Activated CD4-positive, alpha-beta memory T cell treated with anti-CD3 and anti-CD28 coated beads for 36 hours (primary cell): ENCODE measurements around the gene MDM2. TPM values are rescaled to one million over a fixed set of nuclear protein-coding genes. Genes with fewer than 3 reads are reported as not detected.

Experiments
- CTCF ChIA-PET: fragments of 350-600 bp; sonication (Branson Sonifier 250); formaldehyde crosslinking; loops from one replicate; lab custom pipeline; 2021; ENCODE audit warnings: antibody characterized with exemption, inconsistent platforms; lab: Charles Lee
- POLR2A ChIA-PET: fragments of 350-600 bp; sonication (Branson Sonifier 250); formaldehyde crosslinking; loops from one replicate; lab custom pipeline; 2021; ENCODE audit warnings: antibody characterized with exemption; lab: Charles Lee
- DNase-seq: peaks from one replicate; pipeline ENCODE4 v3.0.0-alpha.2; 2020
- H3K27ac Mint-ChIP-seq: one replicate; pipeline ENCODE4 v1.8.0; 2021; ENCODE audit warnings: mixed read lengths
- H3K27me3 Mint-ChIP-seq: one replicate; pipeline ENCODE4 v1.8.0; 2021; ENCODE audit warnings: mixed read lengths
- H3K36me3 Mint-ChIP-seq: one replicate; pipeline ENCODE4 v1.8.0; 2021; ENCODE audit warnings: mixed read lengths
- H3K4me1 Mint-ChIP-seq: one replicate; pipeline ENCODE4 v1.8.0; 2021; ENCODE audit warnings: low read depth, mixed read lengths
- H3K4me3 Mint-ChIP-seq: one replicate; pipeline ENCODE4 v1.8.0; 2021; ENCODE audit warnings: mild to moderate bottlenecking, mixed read lengths
- H3K9me3 Mint-ChIP-seq: one replicate; pipeline ENCODE4 v1.8.0; 2021; ENCODE audit warnings: mixed read lengths
- intact Hi-C: fragments of 100-400 bp; cut with micrococcal nuclease; formaldehyde crosslinking; loops from one replicate; pipeline ENCODE4 v1.15.1; 2023
- total RNA-seq, 2 experiments: library from RNA; stranded (reverse); gene quantifications; one replicate each; pipeline ENCODE4 v1.2.3, GENCODE V29; 2021

The MDM2 gene
- total RNA-seq, 2 experiments from 2014 or later: 125 to 136 TPM

DNA sequence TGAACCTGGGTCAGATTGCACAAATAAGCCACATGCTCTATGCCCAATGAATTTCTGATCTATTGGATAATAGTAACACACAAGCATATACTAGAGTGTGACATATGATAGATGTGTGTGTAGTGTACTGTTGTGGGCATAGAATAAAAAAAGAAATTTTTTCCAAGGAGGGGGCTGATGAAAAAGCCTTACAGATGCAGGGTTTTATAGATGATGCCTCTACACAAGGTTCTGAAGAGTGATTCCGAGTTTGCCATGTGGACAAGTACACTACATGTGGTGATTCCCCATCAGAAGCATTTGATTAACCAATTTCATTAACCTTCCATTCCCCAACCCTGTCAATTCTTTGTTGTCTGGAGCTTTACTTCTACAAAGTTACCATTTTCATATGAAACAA is 79.7 kb downstream of the MDM2 start:
- H3K4me1 Mint-ChIP-seq: peaks cover 29% of the 10 kb centered on the region
- no peaks in the 10 kb centered on the region for H3K9me3 Mint-ChIP-seq
- no peak for DNase-seq
- no peak overlapping the region for H3K4me3 Mint-ChIP-seq
- CTCF ChIA-PET: no interaction called here
- intact Hi-C loops: loop anchor here (2.0 kb wide), 1 partner anchor 71 kb away; no protein-coding TSS in a partner anchor
- POLR2A ChIA-PET: no interaction called here
- H3K27ac Mint-ChIP-seq: no peak overlapping the region
- H3K27me3 Mint-ChIP-seq: peaks cover 3% of the 10 kb centered on the region
- peaks cover 10% of the 10 kb centered on the region for H3K36me3 Mint-ChIP-seq

DNA sequence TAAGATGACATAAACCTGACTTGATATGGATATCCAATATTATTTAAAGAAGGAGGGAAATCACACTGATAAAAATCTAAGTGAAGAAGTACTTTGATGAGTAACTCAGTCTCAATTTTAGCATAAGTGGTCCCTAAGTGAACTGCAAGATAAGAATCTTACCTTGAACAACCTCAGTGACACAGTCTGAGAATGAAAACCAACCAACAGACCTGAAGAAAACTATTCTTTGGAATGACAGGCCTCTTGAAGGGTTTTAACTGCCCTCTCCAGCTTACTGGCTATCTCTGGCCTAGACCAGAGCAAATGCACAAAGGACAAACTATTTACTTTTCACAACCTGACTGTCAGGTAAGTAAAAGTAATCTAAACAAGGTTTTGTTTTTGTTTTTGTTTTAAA is 80.3 kb downstream of the MDM2 start:
- intact Hi-C loops: loop anchor here (2.0 kb wide), 1 partner anchor 71 kb away; no protein-coding TSS in a partner anchor
- DNase-seq: no peak
- CTCF ChIA-PET: no interaction called here
- H3K9me3 Mint-ChIP-seq: no peaks in the 10 kb centered on the region
- peaks cover 3% of the 10 kb centered on the region for H3K27me3 Mint-ChIP-seq
- H3K4me1 Mint-ChIP-seq: peaks cover 29% of the 10 kb centered on the region
- H3K27ac Mint-ChIP-seq: no peak overlapping the region
- no peak overlapping the region for H3K4me3 Mint-ChIP-seq
- POLR2A ChIA-PET: no interaction called here
- peaks cover 5% of the 10 kb centered on the region for H3K36me3 Mint-ChIP-seq

- intact Hi-C loops: no loop called here
- H3K9me3 Mint-ChIP-seq: no peaks in the 10 kb centered on the region
- DNase-seq: no peak
- ChIA-PET CTCF (interaction anchor here (0.6 kb wide), 1 partner anchor 177 kb away, joined by 3 read pairs; no protein-coding TSS in a partner anchor), POLR2A (no interaction called here)
- H3K27me3 Mint-ChIP-seq: peaks cover 1% of the 10 kb centered on the region
- no peak overlapping the region for H3K27ac Mint-ChIP-seq
- peaks cover 36% of the 10 kb centered on the region for H3K4me1 Mint-ChIP-seq
- H3K4me3 Mint-ChIP-seq: no peak overlapping the region
- no peaks in the 10 kb centered on the region for H3K36me3 Mint-ChIP-seq
Observed at GRCh38 chr12:68890701-68891113, 82.7 kb downstream of the MDM2 start.

GRCh38 chr12:68891141-68891540 is 83.2 kb downstream of the MDM2 start:
- Mint-ChIP-seq H3K4me3 (no peak overlapping the region), H3K9me3 (no peaks in the 10 kb centered on the region), H3K4me1 (peaks cover 38% of the 10 kb centered on the region), H3K36me3 (no peaks in the 10 kb centered on the region), H3K27ac (no peak overlapping the region), H3K27me3 (peaks cover 1% of the 10 kb centered on the region)
- POLR2A ChIA-PET: no interaction called here
- DNase-seq: no peak
- CTCF ChIA-PET: interaction anchor here (1.0 kb wide), 1 partner anchor 179 kb away, joined by 3 read pairs; no protein-coding TSS in a partner anchor
- intact Hi-C loops: no loop called here

DNA sequence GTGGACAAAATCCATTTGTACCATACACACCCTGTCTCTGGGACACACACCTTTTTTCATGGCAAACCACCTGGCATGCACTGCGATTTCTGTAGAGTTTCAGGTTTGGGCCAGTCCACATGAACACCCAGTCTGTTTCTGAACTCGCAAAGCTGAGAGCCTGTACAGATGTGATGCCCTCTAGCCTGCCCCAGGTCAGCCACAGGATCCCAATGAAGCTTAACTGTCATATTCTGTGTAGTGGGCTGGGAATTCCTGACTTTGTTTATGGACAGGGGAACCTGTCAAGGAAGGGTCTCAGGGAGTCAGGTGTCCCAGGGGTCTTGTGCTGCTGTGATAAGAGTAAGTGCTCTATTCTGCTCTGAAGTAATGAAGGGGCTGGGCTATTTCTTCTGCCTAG is 85.2 kb downstream of the MDM2 start:
- no peaks in the 10 kb centered on the region for H3K36me3 Mint-ChIP-seq
- no peaks in the 10 kb centered on the region for H3K9me3 Mint-ChIP-seq
- ChIA-PET POLR2A (no interaction called here), CTCF (no interaction called here)
- H3K4me1 Mint-ChIP-seq: peaks cover 34% of the 10 kb centered on the region
- intact Hi-C loops: no loop called here
- no peak for DNase-seq
- no peak overlapping the region for H3K27ac Mint-ChIP-seq
- no peaks in the 10 kb centered on the region for H3K27me3 Mint-ChIP-seq
- H3K4me3 Mint-ChIP-seq: no peak overlapping the region

DNA sequence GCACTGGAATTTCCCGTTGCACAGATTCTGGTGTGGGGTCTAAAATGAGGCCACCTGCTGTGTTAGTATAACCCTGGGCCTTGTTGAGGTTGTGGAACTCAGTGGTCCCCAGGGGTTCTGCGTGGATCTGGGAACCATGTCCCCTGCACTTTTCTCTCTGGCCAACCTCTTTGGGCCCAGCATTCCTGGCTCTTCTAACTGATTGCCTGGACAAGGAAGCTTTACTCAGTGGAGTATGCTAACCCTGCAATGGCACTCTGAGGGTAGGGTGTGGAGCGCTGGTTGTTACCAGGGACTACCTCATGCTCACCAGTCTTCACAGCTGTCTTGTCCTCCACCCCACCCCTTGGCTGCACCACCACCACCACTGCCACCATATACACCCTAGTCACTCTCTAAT is 85.8 kb downstream of the MDM2 start:
- Mint-ChIP-seq H3K9me3 (no peaks in the 10 kb centered on the region), H3K36me3 (no peaks in the 10 kb centered on the region), H3K4me3 (no peak overlapping the region), H3K27me3 (no peaks in the 10 kb centered on the region), H3K4me1 (peaks cover 28% of the 10 kb centered on the region), H3K27ac (no peak overlapping the region)
- intact Hi-C loops: loop anchor here (2.0 kb wide), 1 partner anchor 25 kb away; no protein-coding TSS in a partner anchor
- ChIA-PET POLR2A (no interaction called here), CTCF (no interaction called here)
- DNase-seq: no peak

DNA sequence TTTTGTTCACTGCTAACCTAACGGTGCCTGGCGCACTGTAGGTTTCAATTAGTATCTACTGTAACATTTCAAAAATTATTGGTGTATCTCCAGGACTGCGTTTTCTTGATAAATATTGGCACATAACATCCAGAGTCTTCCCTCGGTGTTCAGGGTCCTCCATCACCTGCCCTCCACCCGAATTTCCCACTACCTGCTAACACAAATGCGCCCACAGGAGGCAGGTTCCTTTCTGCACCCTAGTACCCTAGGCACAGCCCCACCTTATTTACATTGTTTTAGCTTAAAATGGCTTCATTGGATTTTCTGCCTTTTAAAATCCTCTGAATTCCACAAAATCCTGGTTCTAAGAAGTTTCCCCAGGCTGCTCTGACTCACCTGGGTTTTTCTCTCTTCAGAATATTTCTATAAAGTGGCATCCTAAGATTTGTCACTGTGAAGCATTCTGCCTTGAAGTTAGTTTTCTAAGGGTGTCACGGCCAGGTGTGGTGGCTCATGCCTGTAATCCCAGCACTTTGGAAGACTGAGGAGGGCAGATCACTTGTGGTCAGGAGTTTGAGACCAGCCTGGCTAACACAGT is 86.4 kb downstream of the MDM2 start:
- peaks cover under 1% of the 10 kb centered on the region for H3K36me3 Mint-ChIP-seq
- intact Hi-C loops: loop anchor here (2.0 kb wide), 1 partner anchor 24 kb away; no protein-coding TSS in a partner anchor
- H3K27me3 Mint-ChIP-seq: no peaks in the 10 kb centered on the region
- CTCF ChIA-PET: no interaction called here
- POLR2A ChIA-PET: no interaction called here
- peaks cover 26% of the 10 kb centered on the region for H3K4me1 Mint-ChIP-seq
- H3K9me3 Mint-ChIP-seq: no peaks in the 10 kb centered on the region
- no peak overlapping the region for H3K4me3 Mint-ChIP-seq
- DNase-seq: no peak
- H3K27ac Mint-ChIP-seq: no peak overlapping the region

DNA sequence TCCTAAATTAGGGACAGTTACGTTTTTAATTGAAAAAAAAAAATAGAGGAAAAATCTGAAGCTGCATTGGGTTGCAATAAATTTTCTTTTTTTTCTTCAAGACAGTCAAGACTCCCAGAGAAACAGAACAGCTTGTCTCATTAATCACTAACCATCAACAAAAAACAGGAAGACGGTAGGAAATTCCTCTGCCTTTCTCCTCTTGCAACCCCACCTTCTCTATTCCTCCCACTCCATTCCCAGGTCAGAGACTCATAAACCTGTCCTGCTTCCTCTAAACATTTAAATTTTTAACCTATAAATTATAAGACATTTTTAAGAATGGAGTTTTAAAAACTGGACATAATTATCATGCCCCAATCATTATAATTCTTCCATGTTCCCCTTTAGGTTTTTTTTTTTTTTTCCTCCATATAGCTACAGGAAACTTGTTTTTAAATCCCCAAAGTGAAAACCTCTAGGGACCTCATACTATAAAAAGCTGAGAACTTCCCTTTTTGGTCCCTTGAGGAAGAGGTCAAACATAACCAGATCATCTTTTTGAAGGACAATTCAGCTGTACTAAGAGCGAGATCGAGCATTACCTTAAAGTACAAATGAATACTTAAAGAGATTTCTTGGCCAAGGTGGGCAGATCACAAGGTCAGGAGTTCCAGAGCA is 89.0 kb downstream of the MDM2 start:
- Mint-ChIP-seq H3K9me3 (no peaks in the 10 kb centered on the region), H3K27me3 (no peaks in the 10 kb centered on the region), H3K36me3 (peaks cover 2% of the 10 kb centered on the region), H3K4me3 (no peak overlapping the region), H3K4me1 (peaks cover 13% of the 10 kb centered on the region), H3K27ac (no peak overlapping the region)
- intact Hi-C loops: no loop called here
- DNase-seq: no peak
- ChIA-PET POLR2A (interaction anchor here (0.7 kb wide), 1 partner anchor 665 kb away, joined by 3 read pairs; no protein-coding TSS in a partner anchor), CTCF (no interaction called here)

GRCh38 chr12:68899251-68899771 is 91.3 kb downstream of the MDM2 start:
- Mint-ChIP-seq H3K27ac (no peak overlapping the region), H3K4me1 (peaks cover 9% of the 10 kb centered on the region), H3K27me3 (no peaks in the 10 kb centered on the region), H3K4me3 (no peak overlapping the region), H3K36me3 (peaks cover 2% of the 10 kb centered on the region), H3K9me3 (no peaks in the 10 kb centered on the region)
- DNase-seq: no peak
- POLR2A ChIA-PET: no interaction called here
- intact Hi-C loops: no loop called here
- CTCF ChIA-PET: interaction anchor here (1.3 kb wide), 1 partner anchor 69 kb away, joined by 3 read pairs; no protein-coding TSS in a partner anchor

- Mint-ChIP-seq H3K27ac (no peak overlapping the region), H3K27me3 (no peaks in the 10 kb centered on the region), H3K4me3 (no peak overlapping the region), H3K36me3 (peaks cover 2% of the 10 kb centered on the region), H3K4me1 (peaks cover 12% of the 10 kb centered on the region), H3K9me3 (no peaks in the 10 kb centered on the region)
- CTCF ChIA-PET: interaction anchor here (1.3 kb wide), 1 partner anchor 70 kb away, joined by 3 read pairs; no protein-coding TSS in a partner anchor
- DNase-seq: no peak
- POLR2A ChIA-PET: no interaction called here
- intact Hi-C loops: no loop called here
Observed at GRCh38 chr12:68900241-68900640, 92.3 kb downstream of the MDM2 start.
